ENCODE data around the gene OR52W1. TPM values are rescaled to one million over a fixed set of nuclear protein-coding genes. Genes with fewer than 3 reads are reported as not detected.

OR52W1 gene
- total RNA-seq, 1 experiment from 2014 or later: not detected

DNA sequence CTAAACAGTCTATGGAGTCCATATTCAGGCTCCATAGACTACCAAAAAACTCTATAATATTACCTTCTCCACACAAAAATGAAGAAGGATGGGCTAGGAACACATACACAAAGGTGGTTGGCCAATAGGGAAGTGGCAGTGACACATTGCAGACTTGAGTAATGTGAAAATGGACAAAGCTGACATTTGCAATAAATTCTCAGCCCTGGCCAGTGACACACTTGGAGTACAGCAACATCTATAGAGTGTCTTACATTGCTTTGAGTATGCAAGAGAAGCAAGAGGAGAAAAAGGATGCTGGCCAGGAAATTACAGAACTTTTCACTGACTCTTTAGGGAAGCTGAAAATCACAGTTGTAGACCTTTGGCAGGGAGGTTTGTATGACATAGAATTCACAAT is 7.3 kb upstream of the OR52W1 start:
- TF ChIP-seq EZH2 (IDR thresholded peaks at IDR 0.05; ENCODE audit: borderline replicate concordance, low read depth, low read length, poor library complexity, severe bottlenecking): no peak
- TF ChIP-seq, protein P1, sequence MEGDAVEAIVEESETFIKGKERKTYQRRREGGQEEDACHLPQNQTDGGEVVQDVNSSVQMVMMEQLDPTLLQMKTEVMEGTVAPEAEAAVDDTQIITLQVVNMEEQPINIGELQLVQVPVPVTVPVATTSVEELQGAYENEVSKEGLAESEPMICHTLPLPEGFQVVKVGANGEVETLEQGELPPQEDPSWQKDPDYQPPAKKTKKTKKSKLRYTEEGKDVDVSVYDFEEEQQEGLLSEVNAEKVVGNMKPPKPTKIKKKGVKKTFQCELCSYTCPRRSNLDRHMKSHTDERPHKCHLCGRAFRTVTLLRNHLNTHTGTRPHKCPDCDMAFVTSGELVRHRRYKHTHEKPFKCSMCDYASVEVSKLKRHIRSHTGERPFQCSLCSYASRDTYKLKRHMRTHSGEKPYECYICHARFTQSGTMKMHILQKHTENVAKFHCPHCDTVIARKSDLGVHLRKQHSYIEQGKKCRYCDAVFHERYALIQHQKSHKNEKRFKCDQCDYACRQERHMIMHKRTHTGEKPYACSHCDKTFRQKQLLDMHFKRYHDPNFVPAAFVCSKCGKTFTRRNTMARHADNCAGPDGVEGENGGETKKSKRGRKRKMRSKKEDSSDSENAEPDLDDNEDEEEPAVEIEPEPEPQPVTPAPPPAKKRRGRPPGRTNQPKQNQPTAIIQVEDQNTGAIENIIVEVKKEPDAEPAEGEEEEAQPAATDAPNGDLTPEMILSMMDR (conservative IDR thresholded peaks at IDR 0.05; ENCODE audit: low read depth, low read length): no peak
- no peaks in the 10 kb centered on the region for H3K27me3 ChIP-seq (replicated peaks; ENCODE audit: insufficient read depth, low read depth, low read length, poor library complexity)
- no peaks in the 10 kb centered on the region for H3K4me1 ChIP-seq (ENCODE audit: insufficient read depth, low read length, poor library complexity, severe bottlenecking)
- no peak overlapping the region for H3K27ac ChIP-seq (ENCODE audit: low read depth, low read length, poor library complexity, severe bottlenecking)
- intact Hi-C loops (cut with micrococcal nuclease; ENCODE audit: unreplicated experiment): no loop called here
- no peak overlapping the region for H3K4me3 ChIP-seq (ENCODE audit: low read depth, low read length, poor library complexity, severe bottlenecking)
- H3K36me3 ChIP-seq (ENCODE audit: insufficient read depth, low read length, poor library complexity, severe bottlenecking): no peaks in the 10 kb centered on the region
- POLR2A ChIA-PET (ENCODE audit: low non-redundant PET): no interaction called here
- CTCF ChIA-PET: no interaction called here
- DNase-seq (ENCODE audit: low spot score): no peak
- H3K9me3 ChIP-seq (ENCODE audit: low read depth, low read length, poor library complexity, severe bottlenecking): no peaks in the 10 kb centered on the region
- no TSS peak for BruUV-seq (replicated peaks)

DNA sequence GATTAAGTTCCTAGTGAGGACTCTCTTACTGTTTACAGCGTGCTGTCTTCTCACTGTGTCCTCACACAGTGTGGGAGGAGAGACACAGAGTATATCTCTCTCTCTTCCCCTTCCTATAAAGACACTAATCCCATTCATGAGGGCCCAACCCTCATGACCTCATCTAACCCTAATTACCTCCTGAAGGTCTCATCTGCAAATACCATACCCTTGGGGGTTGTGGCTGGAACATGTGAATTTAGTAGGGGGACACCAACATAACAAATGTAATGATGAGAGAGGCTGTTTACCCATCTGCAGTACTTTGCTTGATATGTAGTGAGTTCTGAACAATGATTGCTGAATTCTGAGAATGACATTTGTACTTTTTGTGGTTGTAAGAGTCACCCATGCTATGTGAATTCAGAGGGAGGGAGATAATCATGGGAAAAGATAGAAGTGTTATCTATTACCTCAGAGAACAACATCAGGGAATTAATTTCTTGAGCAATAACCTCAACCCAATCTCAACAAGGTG is 4.9 kb upstream of the OR52W1 start:
- no peak overlapping the region for H3K4me3 ChIP-seq (ENCODE audit: low read depth, low read length, poor library complexity, severe bottlenecking)
- no peak for DNase-seq (ENCODE audit: low spot score)
- H3K9me3 ChIP-seq (ENCODE audit: low read depth, low read length, poor library complexity, severe bottlenecking): no peaks in the 10 kb centered on the region
- ChIA-PET CTCF (no interaction called here), POLR2A (ENCODE audit: low non-redundant PET) (no interaction called here)
- no peaks in the 10 kb centered on the region for H3K27me3 ChIP-seq (replicated peaks; ENCODE audit: insufficient read depth, low read depth, low read length, poor library complexity)
- intact Hi-C loops (cut with micrococcal nuclease; ENCODE audit: unreplicated experiment): no loop called here
- BruUV-seq (replicated peaks): no TSS peak
- H3K27ac ChIP-seq (ENCODE audit: low read depth, low read length, poor library complexity, severe bottlenecking): no peak overlapping the region
- H3K36me3 ChIP-seq (ENCODE audit: insufficient read depth, low read length, poor library complexity, severe bottlenecking): no peaks in the 10 kb centered on the region
- no peak for TF ChIP-seq EZH2 (IDR thresholded peaks at IDR 0.05; ENCODE audit: borderline replicate concordance, low read depth, low read length, poor library complexity, severe bottlenecking)
- TF ChIP-seq, protein P1 (conservative IDR thresholded peaks at IDR 0.05; ENCODE audit: low read depth, low read length): no peak
- no peaks in the 10 kb centered on the region for H3K4me1 ChIP-seq (ENCODE audit: insufficient read depth, low read length, poor library complexity, severe bottlenecking)

DNA sequence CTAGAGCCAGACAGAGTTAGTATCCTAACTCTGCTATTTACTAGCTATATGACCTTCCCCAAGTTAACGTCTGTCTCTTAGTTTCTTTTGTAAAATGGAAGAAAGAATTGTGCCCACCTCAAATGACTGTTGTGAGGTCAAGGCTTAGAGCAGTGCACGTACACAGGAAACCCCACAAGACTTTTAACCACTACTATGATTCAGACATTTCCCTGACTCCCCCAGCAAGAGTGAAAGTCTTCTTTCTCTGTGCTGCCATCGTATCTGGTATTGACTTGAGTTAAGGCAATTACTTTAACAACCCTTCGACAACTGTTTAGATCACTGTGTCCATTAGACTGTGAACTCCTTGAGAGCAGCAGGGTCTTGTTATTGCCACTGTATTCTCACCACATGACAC is 2.6 kb upstream of the OR52W1 start:
- CTCF ChIA-PET: no interaction called here

More for the DNA sequence above, 2.6 kb upstream of the OR52W1 start:
- TF ChIP-seq, protein P1 (conservative IDR thresholded peaks at IDR 0.05; ENCODE audit: low read depth, low read length): no peak
- TF ChIP-seq EZH2 (IDR thresholded peaks at IDR 0.05; ENCODE audit: borderline replicate concordance, low read depth, low read length, poor library complexity, severe bottlenecking): no peak
- Histone ChIP-seq H3K36me3 (ENCODE audit: insufficient read depth, low read length, poor library complexity, severe bottlenecking) (no peaks in the 10 kb centered on the region), H3K27me3 (replicated peaks; ENCODE audit: insufficient read depth, low read depth, low read length, poor library complexity) (no peaks in the 10 kb centered on the region), H3K4me3 (ENCODE audit: low read depth, low read length, poor library complexity, severe bottlenecking) (no peak overlapping the region), H3K4me1 (ENCODE audit: insufficient read depth, low read length, poor library complexity, severe bottlenecking) (peaks cover 5% of the 10 kb centered on the region), H3K9me3 (ENCODE audit: low read depth, low read length, poor library complexity, severe bottlenecking) (no peaks in the 10 kb centered on the region), H3K27ac (ENCODE audit: low read depth, low read length, poor library complexity, severe bottlenecking) (no peak overlapping the region)
- POLR2A ChIA-PET (ENCODE audit: low non-redundant PET): no interaction called here
- BruUV-seq (replicated peaks): no TSS peak
- DNase-seq (ENCODE audit: low spot score): no peak
- intact Hi-C loops (cut with micrococcal nuclease; ENCODE audit: unreplicated experiment): no loop called here

Data from A673 (cell line).